GM12878 (cell line): Measurements from ENCODE around the gene TMEM52B. TPM values are rescaled to one million over a fixed set of nuclear protein-coding genes. Genes with fewer than 3 reads are reported as not detected.

Experiments used
- JUND ChIP-seq: IDR thresholded peaks from 2 replicates; pipeline ENCODE4 v1.6.1; 2012; ENCODE audit warnings: low read depth, mild to moderate bottlenecking, low read length, improper control_type of control experiment, moderate library complexity
- MXI1 ChIP-seq: fragments of 150-350 bp; IDR thresholded peaks from 2 replicates; pipeline ENCODE4 v1.6.1; 2011; ENCODE audit warnings: low read depth, mild to moderate bottlenecking, inconsistent platforms, low read length, improper control_type of control experiment
- NRF1 ChIP-seq: conservative IDR thresholded peaks from 2 replicates; pipeline ENCODE4 v1.6.1; 2011; ENCODE audit warnings: mild to moderate bottlenecking, low read depth, low read length, improper control_type of control experiment
- POLR2A ChIP-seq: IDR thresholded peaks from 2 replicates; pipeline ENCODE4 v1.6.1; 2011; ENCODE audit warnings: low read depth, mild to moderate bottlenecking, low read length
- SMC3 ChIP-seq: IDR thresholded peaks from 2 replicates; pipeline ENCODE4 v1.6.1; 2011; ENCODE audit warnings: low read length, improper control_type of control experiment, borderline replicate concordance
- TBL1XR1 ChIP-seq: IDR thresholded peaks from 2 replicates; pipeline ENCODE4 v1.6.1; 2012; ENCODE audit warnings: low read depth, low read length, improper control_type of control experiment
- polyA plus RNA-seq, 11 experiments: library from polyadenylated mRNA; depleted of rRNA in 4 of 11; unstranded in 6 of 11; stranded (reverse) in 5 of 11; fragments of >200 nt; fragmentation: Nextera tagmentation in 4 of 11; fragmentation: Illumina TruSeq in 1 of 11; extraction: Ambion mirVana in 4 of 11; extraction: Trizol in 1 of 11; gene quantifications; 1 replicate in 1 of 11; 2 replicates in 10 of 11; pipeline versions ENCODE4 v1.2.1 to v1.2.3, GENCODE V29; 2011 to 2016; ENCODE audit warnings: inconsistent platforms in 2 of 11, missing spikeins in 2 of 11, low read depth in 1 of 11
- total RNA-seq, 4 experiments: library from RNA; depleted of rRNA in 3 of 4; stranded (reverse); fragments of >200 nt in 3 of 4; fragmentation: Illumina TruSeq in 1 of 4; extraction: Trizol in 1 of 4; gene quantifications; 2 replicates each; pipeline versions ENCODE4 v1.2.1 to v1.2.3, GENCODE V29; 2013 to 2021
- TF ChIP-seq, protein P1 (sequence below): IDR thresholded peaks from 2 replicates; pipeline ENCODE4 v1.6.1; 2012; ENCODE audit warnings: low read length, inconsistent platforms
- TF ChIP-seq, protein P2 (sequence below): IDR thresholded peaks from 2 replicates; pipeline ENCODE4 v1.6.1; 2011; ENCODE audit warnings: low read depth, low read length, improper control_type of control experiment, borderline replicate concordance
- TF ChIP-seq, protein P3 (sequence below): fragments of 450-650 bp; IDR thresholded peaks from 2 replicates; pipeline ENCODE4 v1.6.1; 2017; ENCODE audit warnings: mild to moderate bottlenecking, moderate library complexity
- TF ChIP-seq, protein P4 (sequence below): fragments of 450-650 bp; IDR thresholded peaks from 2 replicates; pipeline ENCODE4 v1.6.1; 2017; ENCODE audit warnings: mild to moderate bottlenecking, moderate library complexity
- TF ChIP-seq, protein P5 (sequence below): IDR thresholded peaks from 2 replicates; pipeline ENCODE4 v1.6.1; 2011; ENCODE audit warnings: low read depth, mild to moderate bottlenecking, low read length, moderate library complexity, borderline replicate concordance; ENCODE audit errors: extremely low read depth

TMEM52B gene
- total and polyA plus RNA-seq, 10 of the 15 experiments (the other 5 are each of a cell fraction or from before 2014, with no cell fraction given): not detected

DNA sequence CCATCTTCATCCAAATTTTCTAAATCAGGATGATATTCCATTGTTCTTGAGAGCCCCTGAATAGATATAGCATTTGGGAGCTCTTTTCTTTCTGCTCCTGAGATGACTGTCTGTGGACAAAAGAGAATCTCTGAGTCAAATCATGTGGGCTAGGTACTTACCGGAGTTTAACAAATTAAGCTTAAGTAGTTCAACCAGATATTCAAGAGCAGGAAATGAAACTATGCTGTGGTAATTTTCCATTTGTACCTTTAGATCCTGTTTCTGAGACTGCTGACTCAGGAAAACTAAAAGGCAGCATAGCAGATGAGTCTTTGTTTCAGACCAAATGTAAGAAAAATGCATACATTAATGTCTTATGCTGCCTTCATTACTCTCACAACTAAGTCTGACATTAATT is 48.8 kb upstream of the TMEM52B start, which contains the start of gene CLEC7A (continued):
- TF ChIP-seq JUND (no peak), TBL1XR1 (0 out of 2 replicates have a peak, but pooled peaks have one; percentile 34), POLR2A (no peak), NRF1 (no peak), MXI1 (no peak), SMC3 (no peak)
- TF ChIP-seq, protein P1, sequence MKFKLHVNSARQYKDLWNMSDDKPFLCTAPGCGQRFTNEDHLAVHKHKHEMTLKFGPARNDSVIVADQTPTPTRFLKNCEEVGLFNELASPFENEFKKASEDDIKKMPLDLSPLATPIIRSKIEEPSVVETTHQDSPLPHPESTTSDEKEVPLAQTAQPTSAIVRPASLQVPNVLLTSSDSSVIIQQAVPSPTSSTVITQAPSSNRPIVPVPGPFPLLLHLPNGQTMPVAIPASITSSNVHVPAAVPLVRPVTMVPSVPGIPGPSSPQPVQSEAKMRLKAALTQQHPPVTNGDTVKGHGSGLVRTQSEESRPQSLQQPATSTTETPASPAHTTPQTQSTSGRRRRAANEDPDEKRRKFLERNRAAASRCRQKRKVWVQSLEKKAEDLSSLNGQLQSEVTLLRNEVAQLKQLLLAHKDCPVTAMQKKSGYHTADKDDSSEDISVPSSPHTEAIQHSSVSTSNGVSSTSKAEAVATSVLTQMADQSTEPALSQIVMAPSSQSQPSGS: peak; percentile 83
- TF ChIP-seq, protein P2, sequence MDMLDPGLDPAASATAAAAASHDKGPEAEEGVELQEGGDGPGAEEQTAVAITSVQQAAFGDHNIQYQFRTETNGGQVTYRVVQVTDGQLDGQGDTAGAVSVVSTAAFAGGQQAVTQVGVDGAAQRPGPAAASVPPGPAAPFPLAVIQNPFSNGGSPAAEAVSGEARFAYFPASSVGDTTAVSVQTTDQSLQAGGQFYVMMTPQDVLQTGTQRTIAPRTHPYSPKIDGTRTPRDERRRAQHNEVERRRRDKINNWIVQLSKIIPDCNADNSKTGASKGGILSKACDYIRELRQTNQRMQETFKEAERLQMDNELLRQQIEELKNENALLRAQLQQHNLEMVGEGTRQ: no peak
- TF ChIP-seq, protein P3, sequence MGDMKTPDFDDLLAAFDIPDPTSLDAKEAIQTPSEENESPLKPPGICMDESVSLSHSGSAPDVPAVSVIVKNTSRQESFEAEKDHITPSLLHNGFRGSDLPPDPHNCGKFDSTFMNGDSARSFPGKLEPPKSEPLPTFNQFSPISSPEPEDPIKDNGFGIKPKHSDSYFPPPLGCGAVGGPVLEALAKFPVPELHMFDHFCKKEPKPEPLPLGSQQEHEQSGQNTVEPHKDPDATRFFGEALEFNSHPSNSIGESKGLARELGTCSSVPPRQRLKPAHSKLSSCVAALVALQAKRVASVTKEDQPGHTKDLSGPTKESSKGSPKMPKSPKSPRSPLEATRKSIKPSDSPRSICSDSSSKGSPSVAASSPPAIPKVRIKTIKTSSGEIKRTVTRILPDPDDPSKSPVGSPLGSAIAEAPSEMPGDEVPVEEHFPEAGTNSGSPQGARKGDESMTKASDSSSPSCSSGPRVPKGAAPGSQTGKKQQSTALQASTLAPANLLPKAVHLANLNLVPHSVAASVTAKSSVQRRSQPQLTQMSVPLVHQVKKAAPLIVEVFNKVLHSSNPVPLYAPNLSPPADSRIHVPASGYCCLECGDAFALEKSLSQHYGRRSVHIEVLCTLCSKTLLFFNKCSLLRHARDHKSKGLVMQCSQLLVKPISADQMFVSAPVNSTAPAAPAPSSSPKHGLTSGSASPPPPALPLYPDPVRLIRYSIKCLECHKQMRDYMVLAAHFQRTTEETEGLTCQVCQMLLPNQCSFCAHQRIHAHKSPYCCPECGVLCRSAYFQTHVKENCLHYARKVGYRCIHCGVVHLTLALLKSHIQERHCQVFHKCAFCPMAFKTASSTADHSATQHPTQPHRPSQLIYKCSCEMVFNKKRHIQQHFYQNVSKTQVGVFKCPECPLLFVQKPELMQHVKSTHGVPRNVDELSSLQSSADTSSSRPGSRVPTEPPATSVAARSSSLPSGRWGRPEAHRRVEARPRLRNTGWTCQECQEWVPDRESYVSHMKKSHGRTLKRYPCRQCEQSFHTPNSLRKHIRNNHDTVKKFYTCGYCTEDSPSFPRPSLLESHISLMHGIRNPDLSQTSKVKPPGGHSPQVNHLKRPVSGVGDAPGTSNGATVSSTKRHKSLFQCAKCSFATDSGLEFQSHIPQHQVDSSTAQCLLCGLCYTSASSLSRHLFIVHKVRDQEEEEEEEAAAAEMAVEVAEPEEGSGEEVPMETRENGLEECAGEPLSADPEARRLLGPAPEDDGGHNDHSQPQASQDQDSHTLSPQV: no peak
- TF ChIP-seq, protein P4, sequence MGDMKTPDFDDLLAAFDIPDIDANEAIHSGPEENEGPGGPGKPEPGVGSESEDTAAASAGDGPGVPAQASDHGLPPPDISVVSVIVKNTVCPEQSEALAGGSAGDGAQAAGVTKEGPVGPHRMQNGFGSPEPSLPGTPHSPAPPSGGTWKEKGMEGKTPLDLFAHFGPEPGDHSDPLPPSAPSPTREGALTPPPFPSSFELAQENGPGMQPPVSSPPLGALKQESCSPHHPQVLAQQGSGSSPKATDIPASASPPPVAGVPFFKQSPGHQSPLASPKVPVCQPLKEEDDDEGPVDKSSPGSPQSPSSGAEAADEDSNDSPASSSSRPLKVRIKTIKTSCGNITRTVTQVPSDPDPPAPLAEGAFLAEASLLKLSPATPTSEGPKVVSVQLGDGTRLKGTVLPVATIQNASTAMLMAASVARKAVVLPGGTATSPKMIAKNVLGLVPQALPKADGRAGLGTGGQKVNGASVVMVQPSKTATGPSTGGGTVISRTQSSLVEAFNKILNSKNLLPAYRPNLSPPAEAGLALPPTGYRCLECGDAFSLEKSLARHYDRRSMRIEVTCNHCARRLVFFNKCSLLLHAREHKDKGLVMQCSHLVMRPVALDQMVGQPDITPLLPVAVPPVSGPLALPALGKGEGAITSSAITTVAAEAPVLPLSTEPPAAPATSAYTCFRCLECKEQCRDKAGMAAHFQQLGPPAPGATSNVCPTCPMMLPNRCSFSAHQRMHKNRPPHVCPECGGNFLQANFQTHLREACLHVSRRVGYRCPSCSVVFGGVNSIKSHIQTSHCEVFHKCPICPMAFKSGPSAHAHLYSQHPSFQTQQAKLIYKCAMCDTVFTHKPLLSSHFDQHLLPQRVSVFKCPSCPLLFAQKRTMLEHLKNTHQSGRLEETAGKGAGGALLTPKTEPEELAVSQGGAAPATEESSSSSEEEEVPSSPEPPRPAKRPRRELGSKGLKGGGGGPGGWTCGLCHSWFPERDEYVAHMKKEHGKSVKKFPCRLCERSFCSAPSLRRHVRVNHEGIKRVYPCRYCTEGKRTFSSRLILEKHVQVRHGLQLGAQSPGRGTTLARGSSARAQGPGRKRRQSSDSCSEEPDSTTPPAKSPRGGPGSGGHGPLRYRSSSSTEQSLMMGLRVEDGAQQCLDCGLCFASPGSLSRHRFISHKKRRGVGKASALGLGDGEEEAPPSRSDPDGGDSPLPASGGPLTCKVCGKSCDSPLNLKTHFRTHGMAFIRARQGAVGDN: no peak
- TF ChIP-seq, protein P5, sequence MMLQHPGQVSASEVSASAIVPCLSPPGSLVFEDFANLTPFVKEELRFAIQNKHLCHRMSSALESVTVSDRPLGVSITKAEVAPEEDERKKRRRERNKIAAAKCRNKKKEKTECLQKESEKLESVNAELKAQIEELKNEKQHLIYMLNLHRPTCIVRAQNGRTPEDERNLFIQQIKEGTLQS: no peak
